Fibroblast of mammary gland (primary cell): Measurements from ENCODE around the gene DCTD.
A peak's percentile ranks its signal among the peaks of the same experiment; 100 is the strongest.

Source experiments
- DNase-seq: peaks from one replicate; pipeline ENCODE4 v3.0.0-alpha.2; 2010; ENCODE audit warnings: low read depth
- H3K4me3 ChIP-seq: 2 replicates; pipeline ENCODE4 v1.5.1; 2011; ENCODE audit warnings: low read depth, mild to moderate bottlenecking, low read length, moderate library complexity; ENCODE audit not compliant: control insufficient read depth
- TF ChIP-seq, protein P1 (sequence below): conservative IDR thresholded peaks from 2 replicates; pipeline ENCODE4 v1.5.1; 2011; ENCODE audit warnings: low read depth, low read length, inconsistent platforms; ENCODE audit not compliant: control insufficient read depth, insufficient read depth

Gene DCTD

DNA sequence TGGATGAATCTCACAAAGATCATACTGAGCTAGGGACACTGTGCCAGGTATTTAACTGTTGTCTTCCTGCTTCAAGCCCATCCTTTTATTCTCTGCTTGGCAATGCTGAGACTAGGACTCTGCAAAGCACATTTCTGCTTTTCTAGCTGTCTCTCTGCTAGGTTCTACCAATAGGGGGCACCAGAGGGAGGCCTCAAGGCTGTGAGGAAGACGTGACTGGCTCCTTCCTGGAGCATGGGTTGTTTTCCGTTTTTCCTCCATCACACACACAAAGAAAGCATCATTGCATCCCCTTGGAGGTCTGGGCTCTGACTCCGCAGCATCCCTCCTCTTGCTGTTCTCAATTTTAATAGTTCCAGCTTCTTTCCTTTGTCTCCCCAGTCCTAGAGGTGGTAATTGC is 10.9 kb upstream of the DCTD start:
- H3K4me3 ChIP-seq: no peak overlapping the region
- no peak for DNase-seq
- TF ChIP-seq, protein P1, sequence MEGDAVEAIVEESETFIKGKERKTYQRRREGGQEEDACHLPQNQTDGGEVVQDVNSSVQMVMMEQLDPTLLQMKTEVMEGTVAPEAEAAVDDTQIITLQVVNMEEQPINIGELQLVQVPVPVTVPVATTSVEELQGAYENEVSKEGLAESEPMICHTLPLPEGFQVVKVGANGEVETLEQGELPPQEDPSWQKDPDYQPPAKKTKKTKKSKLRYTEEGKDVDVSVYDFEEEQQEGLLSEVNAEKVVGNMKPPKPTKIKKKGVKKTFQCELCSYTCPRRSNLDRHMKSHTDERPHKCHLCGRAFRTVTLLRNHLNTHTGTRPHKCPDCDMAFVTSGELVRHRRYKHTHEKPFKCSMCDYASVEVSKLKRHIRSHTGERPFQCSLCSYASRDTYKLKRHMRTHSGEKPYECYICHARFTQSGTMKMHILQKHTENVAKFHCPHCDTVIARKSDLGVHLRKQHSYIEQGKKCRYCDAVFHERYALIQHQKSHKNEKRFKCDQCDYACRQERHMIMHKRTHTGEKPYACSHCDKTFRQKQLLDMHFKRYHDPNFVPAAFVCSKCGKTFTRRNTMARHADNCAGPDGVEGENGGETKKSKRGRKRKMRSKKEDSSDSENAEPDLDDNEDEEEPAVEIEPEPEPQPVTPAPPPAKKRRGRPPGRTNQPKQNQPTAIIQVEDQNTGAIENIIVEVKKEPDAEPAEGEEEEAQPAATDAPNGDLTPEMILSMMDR: peak; percentile 38

DNA sequence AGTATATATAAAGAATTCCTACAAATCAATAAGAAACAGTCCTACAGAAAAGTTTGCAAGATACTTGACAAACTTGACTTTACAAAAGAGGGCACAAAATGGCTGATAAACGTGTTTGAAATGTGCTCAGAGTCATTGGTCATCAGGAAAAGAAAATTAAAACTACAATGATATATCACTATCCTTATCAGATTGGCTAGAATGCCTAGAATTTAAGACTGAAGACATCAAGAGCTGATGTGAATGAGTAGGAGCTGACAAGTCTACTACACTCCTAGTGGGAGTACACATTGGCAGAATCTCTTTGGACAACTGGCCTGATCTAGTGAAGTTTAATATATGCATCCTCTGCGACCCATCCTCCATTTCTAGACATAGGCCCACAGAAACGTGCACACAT is 10.3 kb upstream of the DCTD start:
- TF ChIP-seq, protein P1: no peak
- no peak for DNase-seq
- no peak overlapping the region for H3K4me3 ChIP-seq

DNA sequence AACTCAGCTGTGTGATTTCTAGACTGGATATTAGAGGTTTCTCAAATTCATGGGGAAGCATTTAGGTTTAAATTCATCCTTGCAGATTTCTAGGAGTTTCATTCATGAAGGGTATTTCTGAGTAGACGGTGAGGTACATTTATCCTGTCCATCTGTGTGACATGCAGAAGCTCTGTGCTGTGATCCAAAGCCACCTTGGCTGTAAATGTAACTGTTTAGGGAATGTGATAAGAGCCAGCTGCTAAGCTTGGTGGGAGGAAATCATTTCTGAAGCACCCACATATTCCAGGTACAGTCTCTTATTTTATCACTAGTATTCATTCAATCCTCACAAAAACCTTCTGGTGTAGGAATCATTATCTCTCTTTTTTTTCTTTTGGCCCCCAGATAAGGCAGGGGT is 8.7 kb upstream of the DCTD start:
- TF ChIP-seq, protein P1: no peak
- no peak for DNase-seq
- no peak overlapping the region for H3K4me3 ChIP-seq

DNA sequence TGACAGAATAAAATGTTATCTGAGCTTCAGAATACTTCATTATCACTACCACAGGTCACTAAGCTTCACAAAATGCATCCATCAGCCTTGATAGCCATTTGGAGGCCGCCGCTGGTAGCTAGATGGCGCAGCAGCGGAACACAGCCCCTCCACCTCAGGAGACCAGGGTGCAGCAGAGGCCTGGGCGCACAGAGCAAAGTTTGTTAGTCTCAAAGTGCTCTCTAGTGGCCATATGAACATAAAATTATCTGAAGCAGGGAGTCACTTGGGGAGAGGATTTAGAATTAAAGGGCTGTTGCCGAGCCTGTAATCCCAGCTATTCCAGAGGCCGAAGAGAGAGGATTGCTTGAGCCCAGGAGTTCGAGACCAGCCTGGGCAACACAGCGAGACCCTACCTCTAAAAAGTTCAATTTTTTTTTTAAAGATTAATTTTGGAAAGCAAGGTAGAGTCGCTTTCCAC is 8.1 kb upstream of the DCTD start:
- TF ChIP-seq, protein P1: peak; percentile 34
- no peak overlapping the region for H3K4me3 ChIP-seq
- peak; percentile 62 for DNase-seq

DNA sequence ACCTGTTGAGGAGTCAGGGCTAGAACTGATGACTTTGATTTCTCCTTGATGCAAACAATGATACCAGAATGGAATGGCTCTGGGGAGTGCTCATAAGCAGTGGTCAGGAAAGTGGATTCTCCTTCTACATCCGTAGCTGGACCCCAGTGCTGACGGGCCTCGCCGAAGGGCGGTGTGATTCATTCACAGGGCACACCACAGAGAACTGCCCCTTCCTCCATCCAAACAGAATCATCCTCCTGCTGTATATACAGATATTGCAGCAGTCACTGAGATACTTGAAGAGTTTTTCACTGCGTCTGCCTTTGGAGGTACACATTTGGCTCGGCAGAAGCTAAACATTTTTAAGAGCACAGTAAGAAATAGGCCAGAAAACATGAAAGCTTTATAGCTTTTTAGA is 7.3 kb upstream of the DCTD start:
- TF ChIP-seq, protein P1: no peak
- no peak for DNase-seq
- H3K4me3 ChIP-seq: no peak overlapping the region

DNA sequence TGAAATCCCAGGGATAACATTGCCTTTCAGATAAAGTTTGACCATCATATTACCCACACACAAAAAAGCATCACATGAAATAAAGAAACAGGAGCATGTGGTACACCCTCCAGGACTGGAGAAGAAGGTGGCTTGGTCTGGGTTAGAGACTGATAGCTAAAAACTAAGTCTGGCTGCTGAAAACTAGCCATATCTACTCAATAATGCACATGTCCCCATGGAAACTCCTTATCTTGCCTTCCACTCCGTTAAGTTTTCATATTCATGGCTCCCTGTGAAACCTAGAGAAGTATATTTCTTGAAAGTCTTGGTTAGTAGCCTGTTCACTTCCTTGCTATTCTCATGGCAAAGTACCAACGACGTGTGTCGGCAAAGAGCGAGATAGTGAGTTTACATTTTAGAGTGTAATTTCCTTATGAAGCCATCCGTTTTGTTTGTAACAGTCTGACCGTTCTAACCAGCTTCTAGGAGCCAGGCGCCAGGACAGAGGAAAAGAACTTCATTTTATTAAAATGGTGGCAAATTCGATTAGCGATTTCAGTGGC is 6.7 kb upstream of the DCTD start:
- no peak for DNase-seq
- TF ChIP-seq, protein P1: no peak

DNA sequence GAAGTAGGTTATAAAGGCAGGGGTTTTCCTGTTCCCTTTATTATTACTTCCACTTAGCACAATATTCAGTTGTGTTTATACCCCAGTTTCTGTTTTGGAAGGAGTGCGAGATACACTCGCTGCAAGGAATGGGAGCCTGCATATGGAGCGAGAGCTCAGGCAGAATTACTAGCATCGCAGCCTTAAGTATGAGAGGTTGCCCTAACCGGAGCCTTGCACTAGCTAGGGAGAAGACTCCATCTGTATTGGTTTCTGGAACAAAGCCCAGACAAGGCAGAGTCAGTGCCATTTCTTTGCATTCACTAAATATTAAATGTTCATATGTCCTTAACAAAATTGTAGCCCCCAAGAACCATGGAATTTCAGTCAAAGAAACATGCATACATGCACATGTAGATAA is 6.2 kb upstream of the DCTD start:
- no peak for DNase-seq
- H3K4me3 ChIP-seq: no peak overlapping the region
- TF ChIP-seq, protein P1: no peak

More for the DNA sequence above, 6.7 kb upstream of the DCTD start:
- H3K4me3 ChIP-seq: no peak overlapping the region
